Glutamatergic neuron (in vitro differentiated cells): ENCODE measurements around the gene DTYMK. TPM values are rescaled to one million over a fixed set of nuclear protein-coding genes. Genes with fewer than 3 reads are reported as not detected.

Source experiments
- DNase-seq: peaks from one replicate; pipeline ENCODE4 v3.0.0; 2022
- H3K27ac Mint-ChIP-seq: one replicate; pipeline ENCODE4 v1.8.0; 2020; ENCODE audit warnings: mild to moderate bottlenecking, mixed read lengths, inconsistent platforms; ENCODE audit not compliant: unreplicated experiment
- H3K27me3 Mint-ChIP-seq: one replicate; pipeline ENCODE4 v1.8.0; 2020; ENCODE audit warnings: mild to moderate bottlenecking, moderate library complexity, mixed read lengths, inconsistent platforms; ENCODE audit not compliant: unreplicated experiment
- H3K36me3 Mint-ChIP-seq: one replicate; pipeline ENCODE4 v1.8.0; 2020; ENCODE audit warnings: mild to moderate bottlenecking, mixed read lengths, inconsistent platforms; ENCODE audit not compliant: unreplicated experiment
- H3K4me1 Mint-ChIP-seq: one replicate; pipeline ENCODE4 v1.8.0; 2020; ENCODE audit warnings: mild to moderate bottlenecking, low read depth, mixed read lengths, inconsistent platforms; ENCODE audit not compliant: unreplicated experiment
- H3K4me3 Mint-ChIP-seq: one replicate; pipeline ENCODE4 v1.8.0; 2020; ENCODE audit warnings: mild to moderate bottlenecking, mixed read lengths, inconsistent platforms; ENCODE audit not compliant: unreplicated experiment
- H3K9me3 Mint-ChIP-seq: one replicate; pipeline ENCODE4 v1.8.0; 2020; ENCODE audit warnings: mild to moderate bottlenecking, moderate library complexity, mixed read lengths, inconsistent platforms; ENCODE audit not compliant: unreplicated experiment
- total RNA-seq: library from RNA; stranded (reverse); fragmentation: NEBNext Ultra II Directional; extraction: Animal tissue kit (Norgen Biotek cat#: 25700); gene quantifications from one replicate; pipeline ENCODE4 v1.2.1, GENCODE V29; 2021; ENCODE audit not compliant: unreplicated experiment
- TF ChIP-seq, protein P1 (sequence below): fragments of 200-600 bp; sonication (generic); IDR thresholded peaks from one replicate; pipeline ENCODE4 v1.5.0; 2021; ENCODE audit not compliant: partially characterized antibody, unreplicated experiment

The DTYMK gene
- total RNA-seq, 1 donor from 2014 or later: 32.8 TPM

GRCh38 chr2:241649927-241650326 lies 36.7 kb downstream of the DTYMK start:
- no peaks in the 10 kb centered on the region for H3K36me3 Mint-ChIP-seq
- peaks cover 12% of the 10 kb centered on the region for H3K4me1 Mint-ChIP-seq
- no peak overlapping the region for H3K4me3 Mint-ChIP-seq
- H3K27me3 Mint-ChIP-seq: peaks cover 2% of the 10 kb centered on the region
- H3K9me3 Mint-ChIP-seq: no peaks in the 10 kb centered on the region
- H3K27ac Mint-ChIP-seq: no peak overlapping the region
- DNase-seq: no peak
- TF ChIP-seq, protein P1, sequence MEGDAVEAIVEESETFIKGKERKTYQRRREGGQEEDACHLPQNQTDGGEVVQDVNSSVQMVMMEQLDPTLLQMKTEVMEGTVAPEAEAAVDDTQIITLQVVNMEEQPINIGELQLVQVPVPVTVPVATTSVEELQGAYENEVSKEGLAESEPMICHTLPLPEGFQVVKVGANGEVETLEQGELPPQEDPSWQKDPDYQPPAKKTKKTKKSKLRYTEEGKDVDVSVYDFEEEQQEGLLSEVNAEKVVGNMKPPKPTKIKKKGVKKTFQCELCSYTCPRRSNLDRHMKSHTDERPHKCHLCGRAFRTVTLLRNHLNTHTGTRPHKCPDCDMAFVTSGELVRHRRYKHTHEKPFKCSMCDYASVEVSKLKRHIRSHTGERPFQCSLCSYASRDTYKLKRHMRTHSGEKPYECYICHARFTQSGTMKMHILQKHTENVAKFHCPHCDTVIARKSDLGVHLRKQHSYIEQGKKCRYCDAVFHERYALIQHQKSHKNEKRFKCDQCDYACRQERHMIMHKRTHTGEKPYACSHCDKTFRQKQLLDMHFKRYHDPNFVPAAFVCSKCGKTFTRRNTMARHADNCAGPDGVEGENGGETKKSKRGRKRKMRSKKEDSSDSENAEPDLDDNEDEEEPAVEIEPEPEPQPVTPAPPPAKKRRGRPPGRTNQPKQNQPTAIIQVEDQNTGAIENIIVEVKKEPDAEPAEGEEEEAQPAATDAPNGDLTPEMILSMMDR: no peak

DNA sequence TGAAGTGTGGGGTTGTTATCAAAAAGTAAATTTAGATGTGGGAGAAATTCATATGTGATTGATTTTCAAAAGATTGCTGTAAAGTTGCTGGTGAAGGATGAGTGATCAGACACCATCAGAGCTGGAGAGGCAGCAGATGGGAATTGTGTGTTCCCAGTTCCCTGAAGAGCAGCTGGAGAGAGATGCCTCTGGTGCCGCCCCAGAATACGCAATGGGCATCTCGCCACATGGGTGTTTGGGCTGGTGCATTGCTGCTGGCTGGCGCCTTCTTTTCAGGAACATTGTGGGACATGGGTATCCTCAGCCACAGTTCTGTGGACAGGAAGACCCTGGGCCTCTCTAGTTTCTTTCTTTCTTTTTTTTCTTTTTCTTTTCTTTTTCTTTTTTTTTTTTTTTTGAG lies 37.2 kb downstream of the DTYMK start:
- no peak for DNase-seq
- Mint-ChIP-seq H3K27me3 (peaks cover 2% of the 10 kb centered on the region), H3K27ac (peak overlapping the region; percentile 68), H3K36me3 (no peaks in the 10 kb centered on the region), H3K4me3 (peak overlapping the region; percentile 67), H3K9me3 (no peaks in the 10 kb centered on the region), H3K4me1 (peaks cover 12% of the 10 kb centered on the region)
- TF ChIP-seq, protein P1: no peak

DNA sequence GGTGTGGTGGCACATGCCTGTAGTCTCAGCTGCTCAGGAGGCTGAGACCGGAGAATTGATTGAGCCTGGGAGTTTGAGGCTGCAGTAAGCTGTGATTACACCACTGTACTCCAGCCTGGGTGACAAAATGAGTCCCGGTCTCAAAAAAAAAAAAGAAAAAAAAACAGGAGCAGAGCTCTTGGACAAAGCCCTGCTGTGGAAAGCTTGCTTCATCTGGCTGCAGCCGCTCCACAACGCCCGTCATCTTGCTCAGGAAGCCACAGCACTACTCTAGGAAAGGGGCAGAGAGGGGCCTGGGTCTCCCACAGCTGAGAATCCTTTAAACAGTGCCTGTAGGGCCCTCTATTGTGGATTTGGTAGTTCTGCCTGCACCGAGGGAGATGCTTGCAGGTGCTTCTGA lies 38.2 kb downstream of the DTYMK start:
- H3K4me3 Mint-ChIP-seq: no peak overlapping the region
- DNase-seq: no peak
- H3K36me3 Mint-ChIP-seq: no peaks in the 10 kb centered on the region
- TF ChIP-seq, protein P1: no peak
- H3K27me3 Mint-ChIP-seq: peaks cover 2% of the 10 kb centered on the region
- H3K4me1 Mint-ChIP-seq: peaks cover 12% of the 10 kb centered on the region
- no peaks in the 10 kb centered on the region for H3K9me3 Mint-ChIP-seq
- H3K27ac Mint-ChIP-seq: peak overlapping the region; percentile 68

GRCh38 chr2:241645915-241646645 lies 40.5 kb downstream of the DTYMK start:
- TF ChIP-seq, protein P1: no peak
- peaks cover 4% of the 10 kb centered on the region for H3K27me3 Mint-ChIP-seq
- no peak overlapping the region for H3K27ac Mint-ChIP-seq
- H3K9me3 Mint-ChIP-seq: no peaks in the 10 kb centered on the region
- H3K4me3 Mint-ChIP-seq: no peak overlapping the region
- DNase-seq: no peak
- H3K4me1 Mint-ChIP-seq: peaks cover 15% of the 10 kb centered on the region
- no peaks in the 10 kb centered on the region for H3K36me3 Mint-ChIP-seq
